A549 treated with RU486 at 1 μM for 4 hours (cell line): ENCODE data around the gene PDK3. TPM values are rescaled to one million over a fixed set of nuclear protein-coding genes. Genes with fewer than 3 reads are reported as not detected.

Experiments used
- total RNA-seq: library from RNA; stranded (reverse); fragments of 200-300 nt; extraction: Qiagen RNA extraction; gene quantifications from 5 replicates; pipeline ENCODE4 v1.2.3, GENCODE V29; 2022; ENCODE audit warnings: low read depth

The PDK3 gene
- 3.7 to 6.8 TPM (median 5.6 TPM) in 5 replicates for total RNA-seq

DNA sequence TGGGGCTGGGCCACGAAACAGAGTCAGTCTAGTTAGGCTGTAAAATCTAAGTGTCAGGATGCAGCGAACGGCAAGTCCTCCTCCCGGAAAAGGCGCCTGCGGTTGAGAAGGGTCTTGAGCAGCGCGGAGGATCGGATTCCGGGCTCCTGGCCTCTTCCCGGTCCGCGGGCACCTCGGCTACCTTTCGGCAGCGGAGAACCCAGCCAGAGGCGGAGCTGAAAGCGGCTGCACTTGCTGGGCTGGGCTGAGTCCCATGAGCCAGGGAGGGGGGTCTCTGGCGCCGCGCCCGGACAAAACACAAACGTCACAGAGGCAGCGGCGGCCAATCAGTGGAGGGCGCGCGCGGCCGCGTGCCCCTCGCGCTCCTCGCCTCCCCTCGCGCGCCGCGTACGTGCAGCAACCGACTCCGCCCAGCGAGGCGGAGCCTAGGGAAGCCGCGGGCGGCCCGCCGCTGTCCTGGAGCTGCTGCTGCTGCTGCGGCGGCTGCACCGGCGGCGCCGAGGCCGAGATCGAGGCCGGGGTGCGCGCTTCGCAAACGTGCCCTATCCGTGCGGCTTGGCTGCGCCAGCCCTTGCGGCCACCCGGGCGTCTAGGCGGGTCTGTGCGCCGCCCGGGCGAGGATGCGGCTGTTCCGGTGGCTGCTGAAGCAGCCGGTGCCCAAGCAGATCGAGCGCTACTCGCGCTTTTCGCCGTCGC lies at the start of gene PDK3:
Gene PDK3 (plus strand): TSS at position 451 of the 696 bp plus-strand sequence. CDS start 170 bp downstream, at position 621.

Other genes with a start within 250 kb of the PDK3 start
- not detected in 5 replicates for gene SUPT20HL2, start 151.2 kb upstream of the PDK3 start, total RNA-seq
- not detected in 5 replicates for gene SUPT20HL1, start 104.6 kb upstream of the PDK3 start, total RNA-seq
- not detected in 5 replicates for gene PCYT1B, start 182.1 kb downstream of the PDK3 start, total RNA-seq
- gene POLA1, start 228.6 kb downstream of the PDK3 start, total RNA-seq = 8.8 to 13.2 TPM (median 12.4 TPM) in 5 replicates